ENCODE data around the gene NRDC. TPM values are rescaled to one million over a fixed set of nuclear protein-coding genes. Genes with fewer than 3 reads are reported as not detected.
A peak's percentile ranks its signal among the peaks of the same experiment; 100 is the strongest.

NRDC gene
- total and polyA plus RNA-seq, 9 of the 15 experiments (the other 6 are each of a cell fraction or from before 2014, with no cell fraction given), result 102 to 371 (median 201) TPM

- no peak for TF ChIP-seq MECOM (CRISPR knock-in tag; IDR thresholded peaks at IDR 0.05)
- no peak for TF ChIP-seq CCAR2 (IDR thresholded peaks at IDR 0.05; ENCODE audit: low read depth, low read length)
- TF ChIP-seq MEIS2 (IDR thresholded peaks at IDR 0.05; ENCODE audit: partially characterized antibody), result no peak
- TF ChIP-seq KDM2B (CRISPR knock-in tag; IDR thresholded peaks at IDR 0.05), result no peak
- TF ChIP-seq IRF2 (CRISPR knock-in tag; IDR thresholded peaks at IDR 0.05), result no peak
- TF ChIP-seq KLF13 (tag; IDR thresholded peaks at IDR 0.05; ENCODE audit: borderline replicate concordance, low read depth), result peak; percentile 60; the same call in 1 of the 2 replicates
- TF ChIP-seq, protein P1, sequence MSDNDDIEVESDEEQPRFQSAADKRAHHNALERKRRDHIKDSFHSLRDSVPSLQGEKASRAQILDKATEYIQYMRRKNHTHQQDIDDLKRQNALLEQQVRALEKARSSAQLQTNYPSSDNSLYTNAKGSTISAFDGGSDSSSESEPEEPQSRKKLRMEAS (CRISPR knock-in tag; IDR thresholded peaks at IDR 0.05), result peak; percentile 66
- TF ChIP-seq, protein P2, sequence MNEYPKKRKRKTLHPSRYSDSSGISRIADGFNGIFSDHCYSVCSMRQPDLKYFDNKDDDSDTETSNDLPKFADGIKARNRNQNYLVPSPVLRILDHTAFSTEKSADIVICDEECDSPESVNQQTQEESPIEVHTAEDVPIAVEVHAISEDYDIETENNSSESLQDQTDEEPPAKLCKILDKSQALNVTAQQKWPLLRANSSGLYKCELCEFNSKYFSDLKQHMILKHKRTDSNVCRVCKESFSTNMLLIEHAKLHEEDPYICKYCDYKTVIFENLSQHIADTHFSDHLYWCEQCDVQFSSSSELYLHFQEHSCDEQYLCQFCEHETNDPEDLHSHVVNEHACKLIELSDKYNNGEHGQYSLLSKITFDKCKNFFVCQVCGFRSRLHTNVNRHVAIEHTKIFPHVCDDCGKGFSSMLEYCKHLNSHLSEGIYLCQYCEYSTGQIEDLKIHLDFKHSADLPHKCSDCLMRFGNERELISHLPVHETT (CRISPR knock-in tag; conservative IDR thresholded peaks at IDR 0.05 in 1 of 2, IDR thresholded peaks at IDR 0.05 in 1 of 2), result peak in 1 of 2 experiments; percentile 82; a peak in 2 of 4 replicates
- no peak for TF ChIP-seq LARP7 (IDR thresholded peaks at IDR 0.05)
- TF ChIP-seq, protein P3, sequence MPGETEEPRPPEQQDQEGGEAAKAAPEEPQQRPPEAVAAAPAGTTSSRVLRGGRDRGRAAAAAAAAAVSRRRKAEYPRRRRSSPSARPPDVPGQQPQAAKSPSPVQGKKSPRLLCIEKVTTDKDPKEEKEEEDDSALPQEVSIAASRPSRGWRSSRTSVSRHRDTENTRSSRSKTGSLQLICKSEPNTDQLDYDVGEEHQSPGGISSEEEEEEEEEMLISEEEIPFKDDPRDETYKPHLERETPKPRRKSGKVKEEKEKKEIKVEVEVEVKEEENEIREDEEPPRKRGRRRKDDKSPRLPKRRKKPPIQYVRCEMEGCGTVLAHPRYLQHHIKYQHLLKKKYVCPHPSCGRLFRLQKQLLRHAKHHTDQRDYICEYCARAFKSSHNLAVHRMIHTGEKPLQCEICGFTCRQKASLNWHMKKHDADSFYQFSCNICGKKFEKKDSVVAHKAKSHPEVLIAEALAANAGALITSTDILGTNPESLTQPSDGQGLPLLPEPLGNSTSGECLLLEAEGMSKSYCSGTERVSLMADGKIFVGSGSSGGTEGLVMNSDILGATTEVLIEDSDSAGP (CRISPR knock-in tag; IDR thresholded peaks at IDR 0.05), result no peak; the same call in 1 of the 2 replicates
- peak; percentile 99 for TF ChIP-seq C11orf30 (IDR thresholded peaks at IDR 0.05; ENCODE audit: low read depth)
- TF ChIP-seq THRB (CRISPR knock-in tag; conservative IDR thresholded peaks at IDR 0.05), result no peak
- TF ChIP-seq KLF16 (IDR thresholded peaks at IDR 0.05), result no peak
- peak; percentile 66 for TF ChIP-seq CBFA2T2 (conservative IDR thresholded peaks at IDR 0.05)
- peak; percentile 95 for TF ChIP-seq ZNF316 (IDR thresholded peaks at IDR 0.05)
- no peak for TF ChIP-seq HMG20B (CRISPR knock-in tag; IDR thresholded peaks at IDR 0.05)
- TF ChIP-seq POU5F1 (IDR thresholded peaks at IDR 0.05; ENCODE audit: borderline replicate concordance, low read depth, low read length, partially characterized antibody), result no peak
- no peak for TF ChIP-seq HMBOX1 (IDR thresholded peaks at IDR 0.05)
- TF ChIP-seq, protein P4, sequence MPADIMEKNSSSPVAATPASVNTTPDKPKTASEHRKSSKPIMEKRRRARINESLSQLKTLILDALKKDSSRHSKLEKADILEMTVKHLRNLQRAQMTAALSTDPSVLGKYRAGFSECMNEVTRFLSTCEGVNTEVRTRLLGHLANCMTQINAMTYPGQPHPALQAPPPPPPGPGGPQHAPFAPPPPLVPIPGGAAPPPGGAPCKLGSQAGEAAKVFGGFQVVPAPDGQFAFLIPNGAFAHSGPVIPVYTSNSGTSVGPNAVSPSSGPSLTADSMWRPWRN (IDR thresholded peaks at IDR 0.05; ENCODE audit: low read depth), result peak; percentile 23; the same call in 1 of the 2 replicates
- TF ChIP-seq ZBTB1 (CRISPR knock-in tag; IDR thresholded peaks at IDR 0.05; ENCODE audit: borderline replicate concordance, low read depth), result no peak; the same call in 1 of the 2 replicates
- no peak for TF ChIP-seq ZNF507 (tag; conservative IDR thresholded peaks at IDR 0.05)
These were observed at the start of gene NRDC (continued) for GRCh38 chr1:51878616-51879336.
